Stomach (tissue), 9 donors: Measurements from ENCODE around the gene GBX1. TPM values are rescaled to one million over a fixed set of nuclear protein-coding genes. Genes with fewer than 3 reads are reported as not detected.

Experiments
- DNase-seq, 2 donors: peaks; one replicate each; pipeline versions ENCODE4 v3.0.0 to v3.0.0-alpha.2; 2013 to 2019
- H3K27ac ChIP-seq, 5 donors: fragments of 200-600 bp in 4 of 5; sonication (generic) in 4 of 5; one replicate each; pipeline ENCODE4 v1.5.1; 2013 to 2019; ENCODE audit warnings: mild to moderate bottlenecking in 1 of 5, moderate library complexity in 1 of 5
- H3K27me3 ChIP-seq, 3 donors: fragments of 200-600 bp; sonication (generic); one replicate each; pipeline ENCODE4 v1.5.1; 2017 to 2019; ENCODE audit warnings: mixed run types in 1 of 3
- H3K36me3 ChIP-seq, 4 donors: fragments of 200-600 bp; sonication (generic); 1 replicate in 3 of 4; 2 replicates in 1 of 4; pipeline ENCODE4 v1.5.1; 2016 to 2019
- H3K4me1 ChIP-seq, 4 donors: fragments of 200-600 bp; sonication (generic); one replicate each; pipeline ENCODE4 v1.5.1; 2016 to 2019
- H3K4me3 ChIP-seq, 4 donors: fragments of 200-600 bp; sonication (generic) in 3 of 4; one replicate each; pipeline ENCODE4 v1.5.1; 2016 to 2019; ENCODE audit warnings: mild to moderate bottlenecking in 1 of 4
- H3K9me3 ChIP-seq, 4 donors: fragments of 200-600 bp; sonication (generic); one replicate each; pipeline ENCODE4 v1.5.1; 2016 to 2019
- EP300 ChIP-seq: sonication (generic); formaldehyde crosslinking; IDR thresholded peaks from one replicate; pipeline ENCODE4 v1.6.1; 2017; ENCODE audit warnings: antibody characterized with exemption
- POLR2A ChIP-seq, 4 donors: fragments of 450-650 bp; IDR thresholded peaks; one replicate each; pipeline ENCODE4 v1.6.1; 2016; ENCODE audit warnings: antibody characterized with exemption in 4 of 4, control low read depth in 2 of 4, mild to moderate bottlenecking in 1 of 4, moderate library complexity in 1 of 4
- POLR2AphosphoS5 ChIP-seq, 3 donors: sonication (generic); formaldehyde crosslinking; IDR thresholded peaks; one replicate each; pipeline ENCODE4 v1.6.1; 2016; ENCODE audit warnings: antibody characterized with exemption in 3 of 3
- WGBS, 5 donors: extraction: QIAGEN DNeasy Blood & Tissue Kit in 3 of 5; methylation state at CpG; one replicate each; pipeline versions ENCODE4 v1.1.5 to v1.1.7; 2013 to 2018; 5-methylcytosine and 5-hydroxymethylcytosine counted together
- intact Hi-C: fragments of 100-400 bp; cut with DNase I; formaldehyde crosslinking; loops from one replicate; pipeline ENCODE4 v1.15.1; 2023; ENCODE audit warnings: low total_unique reads
- polyA plus RNA-seq, 3 donors: library from polyadenylated mRNA; stranded (reverse); fragments of 200-250 nt; gene quantifications; one replicate each; pipeline ENCODE4 v1.2.3, GENCODE V29; 2013
- total RNA-seq, 5 donors: library from RNA; depleted of rRNA; stranded (reverse); fragments of >200 nt; gene quantifications; one replicate each; pipeline versions ENCODE4 v1.1.0 to v1.2.3, GENCODE V29; 2014 to 2016
- TF ChIP-seq, protein P1 (sequence below), 7 experiments: fragments of 450-650 bp in 4 of 7; fragments of 200-600 bp in 3 of 7; sonication (generic) in 3 of 7; IDR thresholded peaks; one replicate each; pipeline ENCODE4 v1.5.1; 2016 to 2019; ENCODE audit warnings: antibody characterized with exemption in 7 of 7, control low read depth in 2 of 7, mild to moderate bottlenecking in 1 of 7
- donor health status: healthy with polysubstance abuse.
- donor health status: Bipolar disorder and iron deficiency.
- donor health status: healthy.

Gene GBX1
- total and polyA plus RNA-seq, 8 donors = not detected

DNA sequence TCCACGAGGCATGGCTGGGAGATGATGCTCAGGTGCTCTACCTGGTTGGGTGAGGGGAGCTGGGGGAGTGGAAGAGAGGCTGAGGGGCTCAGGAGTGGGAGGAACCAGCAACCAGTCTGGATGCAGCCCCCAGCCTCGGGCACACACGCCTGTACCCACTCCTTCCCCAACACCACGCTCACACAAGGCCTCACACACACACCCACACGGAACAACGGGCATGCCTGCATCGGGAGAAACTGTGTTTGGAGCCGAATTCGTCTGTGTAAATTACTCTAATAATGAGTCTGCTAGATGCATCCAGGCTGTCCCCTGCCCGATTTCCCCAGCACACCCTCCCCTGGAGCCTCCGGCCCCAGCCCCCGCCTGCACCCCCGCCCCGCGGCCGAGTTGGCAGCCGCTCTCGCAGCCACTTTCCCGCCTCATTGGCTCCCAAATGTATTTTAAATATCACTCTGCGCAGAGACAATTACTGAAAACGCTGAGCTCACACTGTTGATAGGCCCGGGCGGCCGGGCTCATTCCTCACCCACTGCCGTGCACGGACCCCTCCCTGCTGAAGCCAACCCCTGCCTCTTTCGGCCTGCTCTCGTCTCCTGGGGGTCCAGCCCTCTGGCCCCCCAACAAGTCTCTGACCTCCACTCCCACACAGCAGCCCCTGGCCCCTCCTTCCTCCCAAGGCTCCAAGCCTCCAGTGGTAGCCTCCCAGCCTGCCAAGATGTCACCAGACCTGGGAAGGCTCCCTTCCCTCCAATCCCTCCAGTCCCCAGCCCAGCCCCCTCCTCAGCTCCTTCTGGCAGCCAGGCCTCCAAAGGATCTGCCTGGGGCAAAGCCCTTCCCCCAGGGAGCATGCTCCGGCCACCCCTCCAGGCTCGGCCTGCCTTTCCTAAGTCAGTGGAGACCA, 31.7 kb upstream of the GBX1 start:
- WGBS, 5 donors = 43 to 59% (median 52%) methylated on average over 12 to 30 of the region's 30 CpGs
- Histone ChIP-seq H3K9me3 (no peaks in the 10 kb centered on the region), H3K4me3 (no peak overlapping the region), H3K36me3 (no peaks in the 10 kb centered on the region), H3K27ac (no peak overlapping the region), H3K4me1 (peaks cover 0 to 11% (median 5%) of the 10 kb centered on the region in 4 donors), H3K27me3 (peaks cover 0 to 51% (median 2%) of the 10 kb centered on the region in 3 donors)
- peak in 1 of 2 donors; percentile 80 for DNase-seq
- no peak for TF ChIP-seq EP300
- TF ChIP-seq, protein P1, sequence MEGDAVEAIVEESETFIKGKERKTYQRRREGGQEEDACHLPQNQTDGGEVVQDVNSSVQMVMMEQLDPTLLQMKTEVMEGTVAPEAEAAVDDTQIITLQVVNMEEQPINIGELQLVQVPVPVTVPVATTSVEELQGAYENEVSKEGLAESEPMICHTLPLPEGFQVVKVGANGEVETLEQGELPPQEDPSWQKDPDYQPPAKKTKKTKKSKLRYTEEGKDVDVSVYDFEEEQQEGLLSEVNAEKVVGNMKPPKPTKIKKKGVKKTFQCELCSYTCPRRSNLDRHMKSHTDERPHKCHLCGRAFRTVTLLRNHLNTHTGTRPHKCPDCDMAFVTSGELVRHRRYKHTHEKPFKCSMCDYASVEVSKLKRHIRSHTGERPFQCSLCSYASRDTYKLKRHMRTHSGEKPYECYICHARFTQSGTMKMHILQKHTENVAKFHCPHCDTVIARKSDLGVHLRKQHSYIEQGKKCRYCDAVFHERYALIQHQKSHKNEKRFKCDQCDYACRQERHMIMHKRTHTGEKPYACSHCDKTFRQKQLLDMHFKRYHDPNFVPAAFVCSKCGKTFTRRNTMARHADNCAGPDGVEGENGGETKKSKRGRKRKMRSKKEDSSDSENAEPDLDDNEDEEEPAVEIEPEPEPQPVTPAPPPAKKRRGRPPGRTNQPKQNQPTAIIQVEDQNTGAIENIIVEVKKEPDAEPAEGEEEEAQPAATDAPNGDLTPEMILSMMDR (IDR thresholded peaks at IDR 0.05) = no peak
- TF ChIP-seq POLR2AphosphoS5 (IDR thresholded peaks at IDR 0.05) = no peak
- TF ChIP-seq POLR2A (IDR thresholded peaks at IDR 0.05) = no peak
- intact Hi-C loops = no loop called here

DNA sequence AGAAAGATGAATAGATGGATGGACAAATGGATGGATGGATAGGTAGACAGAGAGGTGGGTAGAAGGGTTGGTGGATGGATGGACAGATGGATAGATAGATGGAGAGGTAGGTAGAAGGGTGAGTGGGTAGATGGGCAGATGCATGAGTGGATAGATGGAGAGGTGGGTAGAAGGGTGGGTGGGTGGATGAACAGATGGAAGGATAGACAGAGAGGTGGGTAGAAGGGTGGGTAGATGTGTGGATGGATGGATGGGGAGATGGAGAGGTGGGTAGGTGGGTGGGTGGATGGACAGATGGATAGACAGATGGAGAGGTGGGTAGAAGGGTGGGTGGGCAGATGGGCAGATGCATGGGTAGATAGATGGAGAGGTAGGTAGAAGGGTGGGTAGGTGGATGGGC, 30.4 kb upstream of the GBX1 start:
- TF ChIP-seq, protein P1 (IDR thresholded peaks at IDR 0.05) = no peak
- TF ChIP-seq EP300 (no peak), POLR2AphosphoS5 (IDR thresholded peaks at IDR 0.05) (no peak), POLR2A (IDR thresholded peaks at IDR 0.05) (no peak)
- H3K4me1 ChIP-seq = peaks cover 0 to 11% (median 5%) of the 10 kb centered on the region in 4 donors
- intact Hi-C loops = no loop called here
- H3K27ac ChIP-seq = no peak overlapping the region
- no peak for DNase-seq
- H3K27me3 ChIP-seq = peaks cover 0 to 43% (median 0%) of the 10 kb centered on the region in 3 donors
- no peaks in the 10 kb centered on the region for H3K36me3 ChIP-seq
- H3K9me3 ChIP-seq = no peaks in the 10 kb centered on the region
- H3K4me3 ChIP-seq = no peak overlapping the region

DNA sequence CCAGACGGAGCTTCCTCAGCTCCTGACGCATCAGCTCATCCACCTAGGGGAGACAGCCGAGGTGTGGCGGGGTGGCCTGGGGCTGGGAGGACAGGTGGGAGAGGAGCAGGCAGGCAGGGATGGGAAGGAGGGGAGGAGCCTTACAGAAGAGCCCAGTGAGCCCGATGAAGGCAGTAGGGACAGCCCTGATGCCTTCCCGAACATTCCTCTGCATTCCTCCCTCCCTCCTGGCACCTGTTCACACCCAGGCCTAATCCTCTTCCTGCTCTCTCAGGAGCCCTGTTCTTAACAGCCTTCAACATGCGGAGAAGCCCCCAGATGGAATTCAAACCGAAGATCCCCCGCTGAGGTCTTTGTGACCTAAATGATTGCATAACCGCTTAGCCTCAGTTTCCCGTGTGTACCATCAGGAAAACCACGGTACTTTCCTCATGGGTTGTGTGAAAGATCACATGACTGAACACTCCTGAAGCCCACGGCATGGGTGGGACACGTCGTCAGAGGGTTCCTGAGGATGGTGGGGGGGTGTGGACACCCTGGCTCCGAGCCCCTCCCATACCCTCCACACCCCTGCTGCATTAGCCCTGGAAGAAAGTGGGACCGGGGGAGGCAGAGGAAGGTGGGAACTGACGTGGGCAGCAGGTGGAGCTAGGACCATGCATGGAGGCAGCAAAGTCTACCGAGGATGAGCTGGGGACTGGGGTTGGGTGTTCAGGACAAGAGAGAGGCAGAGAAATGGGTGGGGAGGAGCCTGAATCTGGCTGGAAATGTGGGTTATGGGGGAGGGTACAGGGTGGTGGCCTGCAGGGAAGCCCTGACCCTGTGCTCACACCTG, 28.3 kb upstream of the GBX1 start:
- WGBS, 5 donors = 36 to 56% (median 51%) methylated on average over 17 to 19 of the region's 19 CpGs
- H3K4me1 ChIP-seq = peaks cover 0 to 11% (median 5%) of the 10 kb centered on the region in 4 donors
- intact Hi-C loops = no loop called here
- no peak overlapping the region for H3K4me3 ChIP-seq
- no peaks in the 10 kb centered on the region for H3K9me3 ChIP-seq
- peaks cover 0 to 55% (median 0%) of the 10 kb centered on the region in 3 donors for H3K27me3 ChIP-seq
- TF ChIP-seq, protein P1 (IDR thresholded peaks at IDR 0.05) = no peak
- no peak for DNase-seq
- H3K27ac ChIP-seq = no peak overlapping the region
- H3K36me3 ChIP-seq = no peaks in the 10 kb centered on the region

DNA sequence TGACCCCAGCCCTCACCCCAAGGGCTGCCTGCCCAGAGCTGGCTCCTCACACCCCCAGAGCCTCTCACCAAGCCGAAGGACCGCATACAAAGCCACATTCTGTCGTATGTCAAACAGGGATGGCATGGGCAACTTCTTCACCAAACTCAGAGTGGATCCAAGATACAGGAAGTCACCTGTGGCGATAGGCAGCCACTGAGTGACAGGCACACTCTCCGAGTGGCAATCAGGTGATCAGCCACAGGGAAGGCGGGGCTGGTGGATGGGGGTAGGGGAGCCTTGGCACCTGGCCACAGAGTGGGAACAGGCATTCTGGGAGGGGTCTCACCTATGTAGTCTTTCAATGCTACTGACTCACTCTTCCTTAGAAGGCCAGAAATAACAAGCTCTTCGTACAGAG, 26.7 kb upstream of the GBX1 start:
- 63 to 75% (median 67%) methylated on average over 7 of the region's 7 CpGs for WGBS, 5 donors
- H3K9me3 ChIP-seq = no peaks in the 10 kb centered on the region
- H3K36me3 ChIP-seq = no peaks in the 10 kb centered on the region
- TF ChIP-seq EP300 (no peak), POLR2A (IDR thresholded peaks at IDR 0.05) (no peak), POLR2AphosphoS5 (IDR thresholded peaks at IDR 0.05) (no peak)
- TF ChIP-seq, protein P1 (IDR thresholded peaks at IDR 0.05) = no peak
- no peak overlapping the region for H3K27ac ChIP-seq
- H3K27me3 ChIP-seq = peaks cover 0 to 46% (median 0%) of the 10 kb centered on the region in 3 donors
- DNase-seq = no peak
- peaks cover 0 to 4% (median 2%) of the 10 kb centered on the region in 4 donors for H3K4me1 ChIP-seq
- intact Hi-C loops = no loop called here
- H3K4me3 ChIP-seq = no peak overlapping the region
